Daoy (cell line): ENCODE results near the gene ARHGAP6. TPM values are rescaled to one million over a fixed set of nuclear protein-coding genes. Genes with fewer than 3 reads are reported as not detected.

Experiments
- DNase-seq: peaks from one replicate; pipeline ENCODE4 v3.0.0-alpha.2; 2015; ENCODE audit warnings: low read depth
- total RNA-seq: library from RNA; depleted of rRNA; stranded (reverse); fragments of >200 nt; shearing (Covaris generic); gene quantifications from 2 replicates; pipeline ENCODE4 v1.2.3, GENCODE V29; 2014

Gene ARHGAP6
- total RNA-seq, 1 experiment from 2014 or later, result not detected

DNA sequence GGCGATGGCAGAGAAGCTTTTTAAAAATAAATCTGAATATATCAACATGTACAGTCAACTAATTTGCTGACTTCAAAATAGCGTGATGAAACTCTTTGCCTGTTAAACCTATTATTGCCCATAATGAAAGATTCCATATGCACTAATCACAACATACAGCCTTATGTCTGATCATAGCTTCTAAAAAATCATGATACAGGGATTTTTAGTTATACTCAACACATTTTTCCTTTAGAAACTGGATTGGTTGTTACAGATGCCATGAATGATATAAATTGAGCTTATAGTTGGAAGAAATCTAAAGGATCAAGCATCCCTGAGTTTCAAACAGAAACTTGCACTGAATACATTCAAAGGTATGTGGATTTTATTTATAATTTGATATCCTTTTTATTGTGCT lies 372.6 kb downstream of the ARHGAP6 start, which contains the start of gene AMELX:
Gene AMELX, plus strand, starts transcription at position 301 of the 400 bp plus-strand sequence. CDS start 1,376 bp downstream, outside the sequence.
- no peak for DNase-seq

GRCh38 chrX:11290416-11291102 lies 375.2 kb downstream of the ARHGAP6 start:
- no peak for DNase-seq

- no peak for DNase-seq
Measured at GRCh38 chrX:11287505-11287904, 378.2 kb downstream of the ARHGAP6 start.

- no peak for DNase-seq
Measured at GRCh38 chrX:11285651-11286050, 380.1 kb downstream of the ARHGAP6 start.

GRCh38 chrX:11282043-11282442 lies 383.7 kb downstream of the ARHGAP6 start:
- DNase-seq, result no peak

DNA sequence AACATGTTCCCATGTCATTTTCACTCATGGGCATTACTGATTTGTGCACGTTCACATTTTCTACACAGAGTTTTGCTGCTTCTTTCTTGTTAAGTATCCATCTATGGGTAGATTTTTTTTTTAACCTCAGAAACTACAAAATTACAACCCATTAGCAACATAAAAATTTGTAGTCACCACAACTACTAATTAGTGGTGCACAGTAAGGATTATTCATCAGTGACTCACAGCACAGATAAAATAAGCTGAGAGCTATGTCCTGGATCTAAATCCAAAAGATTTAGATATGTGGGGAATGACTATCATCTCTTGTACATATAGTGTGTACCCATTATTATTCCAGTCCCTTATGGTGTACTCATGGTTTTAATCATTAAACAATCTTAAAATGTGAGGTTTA lies 392.2 kb downstream of the ARHGAP6 start:
- peak; percentile 16 for DNase-seq

GRCh38 chrX:11272863-11273262 lies 392.9 kb downstream of the ARHGAP6 start:
- DNase-seq, result no peak

DNA sequence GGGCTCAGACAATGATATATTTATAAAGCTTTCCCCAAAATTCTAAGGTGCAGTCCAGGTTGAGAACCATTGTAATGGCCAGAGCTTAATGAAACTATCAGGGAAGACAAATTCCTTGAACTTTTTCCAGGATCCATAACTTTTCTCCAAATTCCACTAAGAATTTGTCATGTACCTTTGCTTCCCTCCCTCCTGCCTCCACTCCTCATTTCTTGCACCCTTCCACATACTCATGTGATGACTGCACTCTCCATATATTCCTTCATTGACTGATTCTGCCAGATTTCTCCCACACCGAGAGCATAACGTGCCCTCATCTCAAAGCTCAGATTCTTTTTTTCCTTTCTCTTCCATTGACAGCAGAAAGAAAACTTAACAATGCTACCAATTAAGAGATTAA lies 393.4 kb downstream of the ARHGAP6 start:
- no peak for DNase-seq

- no peak for DNase-seq
Measured at GRCh38 chrX:11269996-11270395, 395.7 kb downstream of the ARHGAP6 start.

DNA sequence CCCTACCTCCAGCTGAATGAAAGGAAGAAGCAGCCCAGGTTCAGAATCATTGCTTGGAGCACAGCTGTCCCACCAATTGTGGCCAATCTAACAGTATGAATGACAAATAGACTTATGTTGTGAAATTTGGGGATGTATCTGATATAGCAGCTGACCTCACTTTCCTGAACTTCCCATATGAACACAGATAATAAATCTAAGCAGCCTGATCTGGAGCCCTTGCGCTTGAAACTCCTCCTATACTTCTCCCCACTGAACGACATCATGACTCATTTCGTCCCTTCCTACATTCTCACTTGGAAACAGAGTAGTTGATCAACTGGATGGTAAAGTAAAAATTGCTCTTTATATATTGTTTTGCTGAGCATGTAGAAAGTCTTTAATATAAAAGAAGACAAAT lies 396.7 kb downstream of the ARHGAP6 start:
- no peak for DNase-seq

DNA sequence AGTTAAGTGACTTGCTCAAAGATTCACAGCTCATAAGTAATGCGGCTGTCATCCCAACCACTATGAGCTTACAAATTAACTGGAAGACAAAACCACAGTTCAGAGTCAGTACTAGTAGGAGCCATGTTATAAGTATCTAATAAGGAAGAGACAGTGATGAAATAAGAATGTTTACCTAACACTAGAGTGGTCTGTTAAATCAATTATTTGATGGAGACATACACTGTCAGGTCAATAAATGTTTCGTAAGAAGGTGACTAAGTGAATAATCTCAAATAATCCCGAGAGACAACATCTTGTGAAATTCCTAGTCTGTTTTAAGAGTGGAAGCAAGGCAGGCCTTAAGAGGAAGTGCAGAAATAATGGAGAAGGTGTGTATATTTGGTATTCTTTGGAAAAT lies 398.3 kb downstream of the ARHGAP6 start:
- no peak for DNase-seq

- no peak for DNase-seq
Measured at GRCh38 chrX:11266573-11267003, 399.1 kb downstream of the ARHGAP6 start.

DNA sequence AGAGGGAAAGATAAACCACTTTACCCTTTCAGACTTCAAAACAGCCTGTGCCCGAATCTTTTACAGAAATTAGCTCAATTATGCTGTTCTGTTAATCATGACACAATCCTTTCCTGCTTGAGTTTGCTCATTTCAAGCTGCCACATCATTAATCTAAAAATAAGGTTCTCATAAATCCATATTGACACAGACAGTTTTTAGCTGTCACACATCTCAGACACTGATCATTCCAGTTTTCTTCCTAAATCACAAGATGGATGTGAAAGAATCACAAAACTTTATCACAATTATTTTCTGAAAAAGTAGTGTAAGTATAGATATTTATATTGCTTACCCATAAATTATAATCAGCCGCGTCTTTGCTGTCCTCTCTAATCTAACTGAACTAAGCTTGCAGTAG lies 400.4 kb downstream of the ARHGAP6 start:
- DNase-seq, result no peak

- no peak for DNase-seq
Measured at GRCh38 chrX:11264925-11265324, 400.8 kb downstream of the ARHGAP6 start.

- peak; percentile 14 for DNase-seq
Measured at GRCh38 chrX:11261260-11261659, 404.5 kb downstream of the ARHGAP6 start.

GRCh38 chrX:11259437-11259836 lies 406.3 kb downstream of the ARHGAP6 start:
- no peak for DNase-seq

DNA sequence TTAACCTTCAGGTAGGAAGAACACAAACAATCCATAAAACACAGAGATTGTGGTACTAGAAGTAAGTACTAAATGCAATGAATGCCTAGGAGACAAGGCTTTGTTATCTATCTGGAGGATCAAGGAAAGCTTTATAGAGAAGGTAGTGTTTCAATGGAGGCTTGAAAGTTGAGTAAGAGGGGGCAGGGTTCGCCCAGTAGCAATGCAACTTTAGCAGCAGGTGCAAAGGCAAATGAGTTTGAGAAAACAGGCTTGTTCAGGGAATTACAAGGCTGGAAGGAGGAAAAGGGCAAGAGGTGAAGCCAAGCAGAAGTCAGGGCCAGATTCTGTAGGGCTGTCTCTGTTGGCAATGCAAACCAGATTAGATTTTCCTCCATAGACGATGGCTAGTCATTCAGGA lies 408.0 kb downstream of the ARHGAP6 start:
- no peak for DNase-seq

DNA sequence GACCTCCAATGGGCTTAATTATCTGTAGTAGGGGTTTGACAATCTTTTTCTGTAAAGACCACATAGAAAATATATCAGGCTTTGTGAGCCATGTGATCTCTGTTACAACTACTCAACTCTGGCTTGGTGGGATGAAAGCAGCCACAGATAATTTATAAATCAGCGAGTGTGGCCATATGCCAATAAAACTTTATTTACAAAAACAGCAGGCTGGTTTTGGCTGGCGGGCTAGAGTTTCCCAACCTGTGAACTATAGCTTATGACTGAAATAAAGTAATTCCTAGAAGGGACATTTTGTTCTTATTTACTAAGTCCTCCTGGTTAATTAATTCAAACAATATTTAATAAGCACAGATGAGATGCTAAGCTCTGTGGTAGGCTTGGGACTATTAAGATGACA lies 408.4 kb downstream of the ARHGAP6 start:
- DNase-seq, result no peak

DNA sequence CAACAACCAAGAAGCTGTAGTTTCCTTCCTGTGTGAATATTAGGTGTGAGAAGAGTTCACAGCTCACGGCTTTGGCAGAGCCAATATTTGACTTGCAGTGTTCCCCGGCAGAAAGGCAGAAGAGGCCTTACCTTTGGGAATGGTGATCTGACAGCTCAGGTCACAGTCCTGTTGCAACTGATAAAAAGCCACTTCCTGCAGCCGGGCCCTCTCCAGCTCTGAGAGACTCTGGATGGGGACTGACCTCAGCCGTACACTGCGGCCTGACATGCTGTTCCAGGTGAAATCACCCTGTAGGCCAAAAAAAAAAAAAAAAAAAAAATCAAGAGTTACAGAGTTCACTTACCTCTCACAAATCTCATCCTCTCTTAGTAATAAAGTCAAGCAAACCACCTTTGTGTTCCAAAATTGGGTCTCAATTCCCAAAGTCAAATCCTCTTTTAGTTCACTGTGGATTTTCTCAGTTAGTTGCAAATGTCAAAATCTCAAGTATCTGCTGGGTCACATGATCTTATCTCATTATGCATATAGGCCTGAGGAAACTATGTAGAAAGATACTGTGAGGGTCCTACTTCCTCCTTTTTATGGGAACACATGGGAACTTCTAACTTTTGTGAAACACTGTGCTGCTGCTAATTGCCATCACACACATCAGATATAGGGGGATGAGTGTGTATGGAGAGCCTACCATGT lies 411.2 kb downstream of the ARHGAP6 start:
- DNase-seq, result no peak

DNA sequence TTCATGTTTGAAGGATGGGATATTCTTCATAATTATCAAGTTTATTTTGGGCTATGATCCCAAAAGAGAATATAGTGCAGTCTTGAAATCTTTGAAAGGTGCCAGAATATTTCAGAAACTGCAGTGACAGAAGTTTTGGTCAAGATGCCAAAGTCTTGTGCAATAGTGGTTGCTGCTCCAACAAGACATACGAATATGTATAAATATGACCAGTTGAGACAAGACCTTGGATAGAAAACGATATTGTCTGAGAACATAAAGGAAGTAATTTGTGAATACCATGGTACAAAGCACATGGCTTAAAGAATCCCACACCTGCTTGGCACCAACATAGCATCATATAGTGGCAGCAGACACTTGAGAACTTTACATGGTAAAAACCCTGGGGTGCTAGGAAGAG lies 421.1 kb downstream of the ARHGAP6 start:
- DNase-seq, result no peak

DNA sequence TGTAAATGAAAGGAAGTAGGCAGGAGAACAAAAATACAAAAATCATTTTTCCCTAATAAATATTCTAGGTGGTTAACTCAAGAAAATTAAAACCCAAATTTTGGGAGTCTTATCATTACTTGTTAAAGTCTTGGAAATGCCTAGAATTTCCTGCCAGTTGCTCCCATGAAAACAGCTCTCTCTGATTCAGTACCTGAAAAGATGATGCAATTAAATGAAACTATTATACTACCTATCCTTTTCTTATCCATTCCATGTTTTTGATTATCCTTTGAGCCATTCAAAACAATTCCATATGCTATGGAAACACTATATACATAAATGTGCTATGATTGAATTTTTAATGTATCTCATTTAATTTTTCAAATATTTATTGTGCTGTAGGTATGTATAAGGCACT lies 423.0 kb downstream of the ARHGAP6 start:
- DNase-seq, result no peak

GRCh38 chrX:11241720-11242119 lies 424.0 kb downstream of the ARHGAP6 start:
- DNase-seq, result no peak

DNA sequence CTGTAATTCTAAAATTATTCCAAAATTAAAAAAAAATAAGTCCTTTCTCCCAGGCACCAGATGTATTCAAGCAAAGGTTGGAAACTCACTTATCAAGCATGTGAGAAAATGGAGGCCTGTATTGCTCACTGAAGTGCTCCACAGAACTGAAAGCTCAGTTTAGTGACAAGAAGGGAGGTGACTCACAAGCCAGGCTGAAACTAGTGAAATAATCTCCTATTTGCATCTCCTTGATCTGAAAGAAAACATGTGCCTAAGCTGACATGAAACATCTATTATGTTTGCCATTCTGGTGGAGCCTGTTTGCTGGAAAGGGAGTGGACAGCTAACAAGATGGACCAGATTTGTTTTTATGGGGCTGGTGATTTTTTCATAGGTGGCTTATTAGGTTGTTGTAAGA lies 426.5 kb downstream of the ARHGAP6 start:
- no peak for DNase-seq
